ENCODE data around the gene MRPL33.
A peak's percentile ranks its signal among the peaks of the same experiment; 100 is the strongest.
"Not testable (repeated sequence)": the region's sequence is repeated elsewhere in the genome, so short reads cannot be mapped to it uniquely, and the experiment has no call there.

The MRPL33 gene

DNA sequence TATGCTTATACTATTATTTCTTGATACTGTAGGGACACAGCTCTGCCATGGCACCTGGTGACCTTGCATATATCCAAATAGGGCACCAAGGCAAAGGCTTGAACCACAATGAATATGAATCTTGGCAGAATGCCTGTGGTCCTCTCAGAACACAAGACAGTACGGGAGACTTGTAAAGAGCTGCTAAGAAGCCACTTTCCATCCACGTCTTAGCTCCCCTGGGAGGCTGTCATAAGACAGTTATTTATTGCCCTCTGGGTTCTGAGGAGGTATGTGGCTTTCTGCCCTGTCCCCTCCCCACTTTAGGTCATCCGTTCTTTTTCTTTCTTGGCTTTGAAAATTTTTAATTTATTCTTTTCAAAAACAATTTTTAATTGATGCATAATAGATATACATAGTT lies 29.8 kb upstream of the MRPL33 start:
- no peak for DNase-seq (ENCODE audit: low read depth, low spot score)

DNA sequence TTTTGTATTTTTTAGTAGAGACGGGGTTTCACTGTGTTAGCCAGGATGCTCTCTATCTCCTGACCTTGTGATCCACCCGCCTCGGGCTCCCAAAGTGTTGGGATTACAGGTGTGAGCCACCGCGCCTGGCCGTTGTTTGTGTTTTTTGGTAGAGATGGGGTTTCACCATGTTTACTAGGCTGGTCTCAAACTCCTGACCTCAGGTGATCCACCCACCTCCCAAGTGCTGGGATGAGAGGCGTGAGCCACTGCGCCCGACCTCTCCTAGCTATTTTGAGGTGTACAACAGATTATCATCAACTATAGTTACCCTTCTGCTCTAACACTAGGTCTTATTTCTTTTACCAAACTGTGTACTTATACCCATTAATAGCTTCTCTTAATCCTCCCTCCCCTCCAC lies 28.9 kb upstream of the MRPL33 start:
- DNase-seq (ENCODE audit: low read depth, low spot score): no peak

DNA sequence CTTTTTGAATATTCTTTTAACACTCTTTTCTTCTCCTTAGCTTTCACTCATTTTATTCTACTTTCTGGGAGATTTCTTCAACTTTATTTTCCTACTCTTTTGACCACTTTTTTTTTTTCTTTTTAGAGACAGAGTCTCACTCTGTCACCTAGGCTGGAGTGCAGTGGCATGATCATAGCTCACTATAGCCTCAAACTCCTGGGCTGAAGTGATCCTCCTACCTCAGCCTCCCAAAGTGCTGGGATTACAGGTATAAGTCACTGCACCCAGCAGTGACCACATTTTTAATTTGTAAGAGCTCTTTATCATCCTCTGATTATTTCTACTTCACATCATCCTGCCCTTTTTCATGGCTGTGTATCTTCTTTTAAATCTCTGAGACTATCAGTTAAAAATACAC lies 26.0 kb upstream of the MRPL33 start:
- not testable (repeated sequence) for DNase-seq (ENCODE audit: low read depth, low spot score)

DNA sequence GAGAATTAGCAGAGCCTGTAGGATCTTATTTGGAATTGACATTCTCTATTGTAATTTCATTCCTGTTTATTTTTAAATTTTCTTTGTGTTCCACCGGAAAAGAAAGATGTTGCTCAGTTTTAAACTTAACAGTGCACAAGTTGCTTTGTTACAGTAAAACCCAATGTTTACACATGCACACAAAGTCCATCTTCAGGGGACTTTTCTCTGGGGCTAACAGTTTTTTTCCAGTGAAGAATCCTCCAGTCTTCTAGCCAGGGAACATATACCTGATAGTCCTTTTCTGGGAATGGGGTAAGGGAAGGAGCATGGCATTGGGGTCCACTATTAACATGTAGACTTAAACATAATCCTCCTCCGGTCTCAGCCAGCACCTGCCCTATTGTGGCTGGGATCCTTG lies 25.2 kb upstream of the MRPL33 start:
- no peak for DNase-seq (ENCODE audit: low read depth, low spot score)

DNA sequence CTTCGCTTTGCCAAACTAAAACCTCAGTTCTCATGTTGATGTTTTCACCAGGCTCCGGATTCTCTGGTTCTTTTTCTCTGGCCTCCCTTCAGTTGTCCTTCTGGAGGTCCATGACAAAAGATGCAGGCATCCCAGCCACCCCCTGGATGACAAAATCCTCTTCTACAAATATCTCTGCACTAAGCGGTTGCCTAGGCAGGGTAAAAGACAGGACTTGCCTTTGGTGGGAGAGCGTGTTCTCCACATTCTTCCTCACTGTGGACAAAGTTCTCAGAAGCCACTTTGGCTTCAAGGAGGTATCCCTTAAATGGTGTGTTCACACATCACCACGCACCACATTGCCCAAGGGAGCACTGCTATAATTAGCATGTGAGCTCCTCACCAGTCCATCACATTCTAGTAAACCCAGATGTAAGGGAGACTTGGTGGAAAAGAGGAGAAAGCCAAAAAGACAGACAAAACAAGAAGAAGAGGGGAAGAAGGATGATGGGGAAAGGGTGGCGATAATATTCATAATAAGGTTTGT lies 23.6 kb upstream of the MRPL33 start:
- no peak for DNase-seq (ENCODE audit: low read depth, low spot score)

DNA sequence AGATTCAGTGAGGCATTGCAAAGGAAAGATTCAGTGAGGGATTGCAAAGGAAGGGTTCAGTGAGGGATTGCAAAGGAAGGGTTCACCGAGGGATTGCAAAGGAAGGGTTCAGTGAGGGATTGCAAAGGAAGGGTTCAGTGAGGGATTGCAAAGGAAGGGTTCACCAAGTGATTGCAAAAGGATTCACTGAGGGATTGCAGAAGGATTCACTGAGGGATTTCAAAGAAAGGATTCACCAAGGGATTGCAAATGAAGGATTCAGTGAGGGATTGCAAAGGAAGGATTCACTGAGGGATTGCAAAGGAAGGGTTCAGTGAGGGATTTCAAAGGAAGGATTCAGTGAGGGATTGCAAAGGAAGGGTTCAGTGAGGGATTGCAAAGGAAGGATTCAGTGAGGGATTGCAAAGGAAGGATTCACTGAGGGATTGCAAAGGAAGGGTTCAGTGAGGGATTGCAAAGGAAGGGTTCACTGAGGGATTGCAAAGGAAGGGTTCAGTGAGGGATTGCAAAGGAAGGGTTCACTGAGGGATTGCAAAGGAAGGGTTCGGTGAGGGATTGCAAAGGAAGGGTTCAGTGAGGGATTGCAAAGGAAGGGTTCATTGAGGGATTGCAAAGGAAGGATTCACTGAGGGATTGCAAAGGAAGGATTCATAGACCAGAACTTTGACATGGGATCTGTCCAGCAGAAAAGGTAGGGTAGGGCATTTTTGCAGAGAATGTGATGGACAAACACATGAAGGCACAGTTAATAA lies 22.5 kb upstream of the MRPL33 start:
- not testable (repeated sequence) for DNase-seq (ENCODE audit: low read depth, low spot score)

DNA sequence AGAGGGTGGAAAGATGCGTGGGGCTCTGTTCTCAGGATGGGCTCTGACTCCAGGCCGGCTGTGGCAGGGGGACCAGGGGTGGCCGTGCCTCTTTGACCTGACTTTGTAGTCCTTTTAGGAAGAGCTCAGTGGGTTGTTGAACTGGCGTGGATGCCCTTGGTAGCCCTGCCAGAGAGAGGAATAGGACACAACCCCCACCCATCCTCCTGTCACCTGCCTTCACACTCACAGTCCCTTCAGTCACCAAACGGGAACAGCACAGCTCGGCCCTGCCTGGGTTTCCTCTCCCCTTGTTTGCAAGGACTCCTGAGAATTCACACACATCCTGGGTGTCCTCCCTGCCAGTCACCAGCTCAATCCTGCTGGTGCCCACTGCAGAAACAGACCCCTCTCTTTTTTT lies 20.1 kb upstream of the MRPL33 start:
- DNase-seq (ENCODE audit: low read depth, low spot score): no peak

DNA sequence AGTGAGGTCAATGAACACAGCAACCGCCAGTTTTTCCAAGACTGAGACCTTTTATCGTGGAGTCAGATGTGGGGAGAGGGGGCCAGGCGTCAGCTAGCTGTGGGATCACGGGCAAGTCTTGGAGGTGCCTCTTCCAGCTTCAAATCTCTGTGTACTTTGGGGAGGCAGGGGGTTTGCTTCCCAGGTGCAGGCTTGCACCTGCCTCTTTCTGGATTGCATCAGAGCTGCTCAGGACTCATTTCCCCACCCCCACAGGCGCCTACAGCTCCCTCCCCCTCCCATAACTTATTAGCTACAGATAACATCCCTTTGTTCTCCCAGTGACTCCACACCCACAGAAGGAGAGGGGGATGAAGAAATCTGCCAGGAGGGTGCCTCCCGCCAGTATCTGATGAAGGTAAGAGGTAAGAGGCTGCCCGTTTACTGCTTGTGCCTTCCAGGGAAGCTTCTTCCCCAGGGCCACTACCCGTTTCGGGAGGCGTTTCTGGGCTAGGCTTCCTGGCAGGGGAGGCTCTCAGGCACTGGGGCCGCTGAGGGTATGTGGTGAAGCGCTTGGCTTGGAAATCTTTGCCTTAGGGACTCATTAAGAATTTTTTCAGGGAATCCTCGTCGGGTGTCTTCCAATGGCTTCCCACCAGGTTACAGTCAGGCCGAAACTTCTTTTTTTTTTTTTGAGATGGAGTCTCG lies 18.8 kb upstream of the MRPL33 start:
- no peak for DNase-seq (ENCODE audit: low read depth, low spot score)

DNA sequence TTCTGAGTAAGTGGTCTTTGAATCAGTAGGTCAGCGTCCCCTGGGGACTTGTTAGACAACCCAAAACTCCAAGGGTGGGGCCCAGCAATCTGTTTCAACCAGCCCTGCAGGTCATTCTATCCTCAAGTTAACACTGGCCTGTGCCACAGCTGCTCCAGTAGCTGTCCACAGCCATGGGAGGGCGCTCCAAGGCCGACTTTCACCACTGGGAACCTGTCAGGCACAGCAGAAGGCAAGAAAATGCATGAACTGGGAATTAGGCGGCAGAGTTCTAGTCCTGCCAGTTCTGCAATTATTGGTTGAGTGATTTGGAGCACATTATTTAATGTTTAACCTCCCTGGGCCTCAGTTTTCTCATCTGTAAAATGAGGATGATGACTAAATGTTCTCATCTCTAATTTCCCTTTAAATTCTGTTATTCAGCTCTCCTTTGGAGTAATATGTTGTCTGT lies 17.4 kb upstream of the MRPL33 start:
- peak; percentile 16 for DNase-seq (ENCODE audit: low read depth, low spot score)

DNA sequence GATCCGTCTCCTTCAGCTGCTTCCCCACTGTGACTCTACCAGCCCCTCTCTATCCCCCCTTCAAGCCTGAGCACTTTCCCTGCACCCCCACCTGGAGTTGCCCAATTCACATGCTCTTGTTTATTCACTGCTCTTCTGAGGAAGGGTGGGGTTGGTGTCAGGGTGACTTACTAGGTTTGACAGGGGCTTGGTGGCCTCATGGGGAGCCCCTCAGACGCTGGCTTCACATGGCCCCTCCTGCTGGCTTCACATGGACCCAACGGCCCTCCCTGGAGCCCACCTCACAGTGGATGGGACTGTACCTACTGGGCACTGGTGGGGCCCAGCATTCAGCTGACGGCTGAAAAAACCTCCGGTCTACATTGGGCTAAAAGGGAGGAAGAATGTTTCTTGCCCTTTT lies 16.7 kb upstream of the MRPL33 start:
- no peak for DNase-seq (ENCODE audit: low read depth, low spot score)

DNA sequence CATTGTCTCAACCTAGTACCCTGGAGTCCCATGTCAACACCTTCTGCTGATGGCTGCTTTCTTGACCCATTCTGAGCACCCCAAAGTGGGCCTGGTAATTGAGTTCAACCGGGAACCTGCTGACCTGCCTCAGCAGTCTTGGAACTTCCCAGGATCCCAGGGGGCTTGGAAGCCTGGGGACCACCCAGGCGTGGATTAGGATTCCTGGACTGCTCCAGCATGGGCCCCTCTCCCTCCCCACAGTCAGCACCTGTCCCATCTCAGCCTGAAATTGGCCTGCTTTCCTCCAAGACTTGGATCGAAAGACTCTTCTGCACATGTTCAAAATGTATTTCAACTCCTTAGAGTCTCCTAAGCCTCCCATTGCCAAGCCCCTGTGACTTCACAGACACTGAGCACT lies 15.4 kb upstream of the MRPL33 start:
- DNase-seq (ENCODE audit: low read depth, low spot score): no peak

DNA sequence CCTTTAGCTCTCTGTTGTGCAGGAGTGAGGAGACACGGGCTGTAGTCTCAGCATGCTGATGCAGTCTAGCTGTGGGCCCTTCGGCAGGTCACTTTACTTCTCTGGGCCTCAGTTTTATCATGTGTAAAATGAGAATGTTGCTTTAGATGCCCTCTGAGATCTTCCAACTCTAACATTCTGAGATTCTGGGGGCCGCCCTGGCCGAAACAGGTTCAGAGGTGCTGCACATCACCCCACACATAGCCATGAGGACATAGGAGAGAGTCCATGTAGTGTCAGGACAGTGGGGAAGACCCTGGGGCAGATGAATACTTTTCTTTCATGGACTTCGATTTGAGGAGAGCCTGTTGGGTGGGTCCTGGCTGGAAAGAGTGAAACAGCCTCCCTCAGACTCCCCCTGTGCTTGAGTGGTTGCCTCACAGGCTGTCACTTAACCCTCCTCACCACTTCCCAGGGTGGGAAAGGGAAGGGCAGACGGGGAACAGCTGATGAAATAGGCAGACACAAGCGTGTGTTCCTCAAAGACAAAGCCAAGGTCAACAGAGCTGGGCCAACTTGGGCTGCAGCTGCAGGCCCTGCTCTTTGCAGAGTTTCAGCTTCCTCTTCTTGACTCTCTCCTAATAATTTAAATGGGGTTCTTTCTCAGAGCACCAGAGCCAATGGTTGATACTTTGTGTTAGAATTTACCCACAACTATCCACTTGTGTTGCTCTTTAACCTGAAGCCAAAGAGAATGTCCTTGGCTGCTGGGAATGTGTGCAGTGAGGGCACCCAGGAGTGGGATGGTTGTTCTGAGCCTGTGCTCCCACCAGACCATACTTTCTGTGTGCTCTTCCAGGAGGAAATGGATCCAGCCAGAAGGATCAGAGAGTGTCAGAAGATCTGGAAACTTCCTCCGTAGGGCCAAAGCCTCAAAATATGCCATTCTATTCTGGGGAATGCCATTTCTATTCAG lies 14.7 kb upstream of the MRPL33 start:
- DNase-seq (ENCODE audit: low read depth, low spot score): no peak

DNA sequence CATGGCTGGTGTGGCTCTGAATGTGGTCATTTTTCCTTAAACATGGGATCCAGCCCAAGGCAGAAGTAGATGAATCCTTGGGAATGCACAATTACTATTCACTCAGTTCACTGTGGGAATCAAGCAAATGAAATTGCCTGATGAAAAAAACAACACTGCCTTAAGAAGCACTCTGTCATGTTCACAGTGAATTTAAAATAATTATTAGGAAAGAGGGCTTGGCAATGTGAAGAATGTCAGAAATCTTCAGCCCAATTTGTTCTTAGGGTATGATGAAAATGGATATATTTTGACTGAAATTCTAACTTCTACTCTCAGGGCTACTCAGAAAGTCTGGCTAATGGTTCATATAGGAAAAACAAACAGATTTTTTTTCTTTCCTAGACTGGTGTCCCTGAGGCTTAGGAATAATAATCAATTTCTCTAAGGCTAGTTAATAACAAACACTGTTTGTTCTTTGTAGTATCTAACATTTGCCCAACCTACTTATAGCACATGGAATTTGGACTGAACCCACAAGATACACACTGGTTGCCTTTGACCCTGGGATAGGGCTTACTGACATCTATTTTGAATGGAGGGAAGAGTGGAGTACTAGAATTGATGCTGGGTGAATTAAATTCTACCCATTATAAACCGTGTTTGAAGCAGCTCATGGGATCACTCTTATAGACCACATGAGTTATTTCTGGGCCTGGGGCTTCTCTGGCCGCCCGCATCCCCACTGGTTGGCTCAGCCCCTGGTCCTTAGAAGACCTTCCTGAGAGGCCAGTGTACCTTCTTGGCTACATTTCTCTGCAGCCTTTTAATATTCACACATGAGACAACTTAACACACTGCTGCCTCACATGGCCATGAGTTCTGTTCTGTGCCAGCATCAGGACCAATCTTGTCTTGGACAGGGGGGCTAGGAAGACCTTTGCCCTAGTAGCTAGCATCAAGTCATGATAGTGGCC lies 8.3 kb upstream of the MRPL33 start:
- no peak for DNase-seq (ENCODE audit: low read depth, low spot score)

DNA sequence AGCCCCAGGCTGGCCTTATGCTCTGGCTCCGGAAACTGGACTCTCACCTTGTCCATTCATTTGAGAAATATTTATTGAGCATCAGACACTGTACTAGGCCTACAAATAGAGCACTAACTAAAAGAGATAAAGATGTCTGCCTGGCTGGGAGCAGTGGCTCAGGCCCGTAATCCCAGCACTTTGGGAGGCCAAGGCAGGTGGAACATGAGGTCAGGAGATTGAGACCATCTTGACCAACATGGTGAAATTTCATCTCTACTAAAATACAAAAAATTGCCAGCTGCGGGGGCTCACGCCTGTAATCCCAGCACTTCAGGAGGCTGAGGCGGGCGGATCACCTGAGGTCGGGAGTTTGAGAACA lies 7.6 kb upstream of the MRPL33 start:
- DNase-seq (ENCODE audit: low read depth, low spot score): no peak

DNA sequence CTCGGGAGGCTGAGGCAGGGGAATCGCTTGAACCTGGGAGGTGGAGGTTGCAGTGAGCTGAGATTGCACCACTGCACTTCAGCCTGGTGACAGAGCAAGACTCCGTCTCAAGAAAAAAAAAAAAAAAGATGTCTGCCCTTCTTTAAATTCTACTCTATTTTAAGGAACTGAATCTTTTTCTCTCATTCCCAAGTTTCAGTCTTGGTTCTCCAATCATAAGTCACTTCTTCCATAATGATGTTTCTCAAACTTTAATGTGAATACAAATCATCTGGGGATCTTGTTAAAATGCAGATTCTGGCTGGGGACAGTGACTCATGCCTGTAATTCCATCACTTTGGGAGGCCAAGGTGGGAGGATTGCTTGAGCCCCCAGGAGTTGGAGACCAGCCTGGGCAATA lies 7.0 kb upstream of the MRPL33 start:
- DNase-seq (ENCODE audit: low read depth, low spot score): not testable (repeated sequence)

DNA sequence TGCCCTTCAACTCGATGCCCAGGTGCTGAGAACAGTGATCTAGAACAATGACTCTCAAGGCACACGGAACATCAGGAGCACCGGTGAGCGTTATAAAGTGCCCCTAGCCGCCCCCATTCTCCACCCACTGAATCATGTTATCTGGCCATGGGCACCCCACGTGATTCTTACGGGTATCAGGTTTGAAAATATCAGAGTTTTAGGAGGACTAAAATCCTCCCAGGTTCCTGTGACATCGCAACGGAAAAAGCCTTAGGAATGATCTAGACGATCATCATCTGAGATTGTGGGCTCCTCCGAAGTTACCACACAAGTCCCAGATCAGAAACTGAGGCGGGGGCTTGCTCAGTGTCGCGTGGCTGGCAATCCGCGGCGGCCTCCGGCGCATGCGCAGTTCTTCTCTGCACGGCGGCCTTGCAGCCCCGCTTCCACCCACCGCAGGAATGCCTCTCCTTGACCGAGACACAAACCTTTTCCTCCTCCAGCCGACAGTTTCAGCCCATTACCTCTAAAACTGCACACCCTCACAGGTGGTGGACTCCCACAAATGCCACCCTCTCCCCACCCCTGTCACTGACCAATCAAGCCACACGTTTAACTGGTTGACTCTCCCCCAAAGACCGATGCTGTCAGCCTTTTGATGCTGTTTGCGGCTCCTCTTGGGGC lies 5.8 kb upstream of the MRPL33 start:
- DNase-seq (ENCODE audit: low read depth, low spot score): peak; percentile 37

DNA sequence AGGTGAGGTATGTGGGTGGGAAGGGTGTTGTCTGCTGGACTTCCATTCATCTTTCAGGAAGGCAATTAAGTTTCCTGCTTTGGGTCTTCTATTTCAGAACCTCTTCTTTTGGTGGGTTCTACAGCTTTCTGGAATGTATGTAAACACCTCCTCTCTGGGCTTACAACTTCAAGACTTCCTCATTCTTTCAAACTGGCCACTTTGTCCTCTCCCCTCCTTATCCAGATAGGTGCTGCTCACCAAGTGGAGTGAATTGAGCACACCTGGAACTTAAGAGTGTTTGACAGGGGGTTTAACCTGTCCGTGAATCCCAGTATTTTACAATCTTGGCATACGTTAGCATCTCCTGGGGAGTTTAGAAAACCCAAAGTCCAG lies 5.2 kb upstream of the MRPL33 start:
- no peak for DNase-seq (ENCODE audit: low read depth, low spot score)

DNA sequence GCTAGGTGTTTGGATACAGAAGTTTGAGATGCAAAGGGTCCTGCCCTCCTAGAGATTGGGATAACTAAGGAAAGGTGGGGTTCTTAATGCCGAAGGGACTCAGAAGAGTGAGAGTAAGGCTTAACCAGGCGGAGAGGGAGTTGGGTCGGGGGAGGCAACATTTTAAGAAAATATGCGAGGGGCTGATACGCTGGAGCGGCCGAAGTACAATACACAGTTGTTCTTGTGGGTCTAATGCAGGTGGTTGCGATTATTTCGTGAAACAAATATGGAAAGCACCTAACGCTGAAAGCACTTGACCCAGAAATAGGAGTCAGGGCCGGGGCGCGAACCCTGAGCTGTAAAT lies 344 bp upstream of the MRPL33 start:
- DNase-seq (ENCODE audit: low read depth, low spot score): no peak

DNA sequence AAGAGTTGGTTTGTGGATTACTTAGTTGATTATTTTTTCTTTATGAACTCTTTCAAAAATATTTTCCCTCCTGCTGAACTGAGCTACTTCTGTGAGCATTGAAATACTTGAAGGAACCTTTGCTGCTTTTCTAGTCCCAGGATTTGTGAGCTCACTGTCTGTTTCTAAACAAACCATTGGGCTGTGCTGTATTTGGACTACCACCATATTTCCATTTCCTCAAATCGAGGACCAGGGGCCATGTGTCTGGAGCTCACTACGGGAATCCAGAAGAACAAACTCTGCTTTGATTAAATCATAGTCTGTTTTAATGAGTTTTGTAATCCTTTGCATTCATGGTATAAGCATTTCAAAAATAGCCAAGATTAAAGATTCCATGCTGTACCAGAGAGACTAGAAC lies 1.3 kb downstream of the MRPL33 start:
- DNase-seq (ENCODE audit: low read depth, low spot score): no peak

DNA sequence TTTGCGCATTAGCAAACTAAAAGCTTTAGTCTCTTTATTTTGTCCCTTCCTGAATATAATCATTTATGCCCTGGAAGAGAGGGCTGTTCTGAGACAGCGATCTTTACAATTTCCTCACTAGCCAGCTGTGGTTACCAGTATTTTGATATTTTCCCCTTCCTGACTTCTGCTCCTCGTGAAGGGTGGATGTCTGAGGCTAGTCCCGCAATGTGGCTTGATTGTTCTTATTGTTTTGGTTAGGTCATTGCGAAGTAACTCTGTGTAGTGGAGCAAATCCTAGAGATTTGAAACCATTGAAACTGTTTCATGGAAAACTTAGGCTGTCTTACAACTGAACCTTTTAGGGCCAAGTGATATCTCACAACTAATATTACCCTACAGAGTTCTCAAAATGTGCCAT lies 2.4 kb downstream of the MRPL33 start:
- DNase-seq (ENCODE audit: low read depth, low spot score): no peak

DNA sequence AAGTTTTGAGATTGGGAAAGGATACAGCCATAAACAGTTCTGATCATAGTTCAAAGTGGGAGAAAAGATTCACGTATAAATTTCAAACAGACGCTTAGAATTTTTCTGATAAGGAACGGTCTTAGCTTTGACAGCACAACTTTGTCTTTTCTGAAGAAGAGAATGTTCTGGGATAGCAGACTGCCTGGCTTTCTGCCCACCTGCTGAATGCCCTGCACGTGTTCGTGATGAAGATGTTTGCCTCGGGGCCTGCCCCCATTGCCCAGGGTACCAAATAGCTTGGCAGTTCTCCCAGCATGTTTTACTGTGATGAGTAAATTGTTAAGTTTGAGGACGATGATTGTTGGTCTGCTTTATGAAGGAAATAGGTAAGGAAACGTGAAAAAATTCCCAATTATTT lies 4.6 kb downstream of the MRPL33 start:
- no peak for DNase-seq (ENCODE audit: low read depth, low spot score)

Measured in activated naive CD8-positive, alpha-beta T cell treated with anti-CD3 and anti-CD28 coated beads, Interleukin-2, amount 50 U/mL, for 16 hours (primary cell).